KMS-11 (cell line): ENCODE results near the gene SLC5A2.

ENCODE experiments used
- H2AFZ ChIP-seq: fragments of 200-600 bp; sonication (generic); 2 replicates; pipeline ENCODE4 v1.6.1; 2016; ENCODE audit warnings: antibody characterized with exemption, mixed run types, low read depth
- H3K27ac ChIP-seq: fragments of 200-600 bp; sonication (generic); 2 replicates; pipeline ENCODE4 v1.6.1; 2016; ENCODE audit warnings: mild to moderate bottlenecking, mixed run types
- H3K27me3 ChIP-seq: fragments of 200-600 bp; sonication (generic); 2 replicates; pipeline ENCODE4 v1.6.1; 2017; ENCODE audit warnings: mild to moderate bottlenecking, low read depth, mixed run types, moderate library complexity; ENCODE audit not compliant: insufficient read depth
- H3K36me3 ChIP-seq: fragments of 200-600 bp; sonication (generic); 2 replicates; pipeline ENCODE4 v1.6.1; 2017; ENCODE audit warnings: mild to moderate bottlenecking, mixed run types; ENCODE audit not compliant: insufficient read depth
- H3K4me1 ChIP-seq: fragments of 200-600 bp; sonication (generic); 2 replicates; pipeline ENCODE4 v1.6.1; 2016; ENCODE audit warnings: mild to moderate bottlenecking, low read depth, mixed run types; ENCODE audit not compliant: poor library complexity, severe bottlenecking
- H3K4me2 ChIP-seq: fragments of 200-600 bp; sonication (generic); 2 replicates; pipeline ENCODE4 v1.7.0; 2016; ENCODE audit warnings: mild to moderate bottlenecking, mixed run types
- H3K4me3 ChIP-seq: fragments of 200-600 bp; sonication (generic); IDR thresholded peaks from 2 replicates; pipeline ENCODE4 v1.6.1; 2017; ENCODE audit warnings: low read depth, low read length, mixed read lengths; ENCODE audit not compliant: insufficient read depth
- H3K79me2 ChIP-seq: fragments of 200-600 bp; sonication (generic); 2 replicates; pipeline ENCODE4 v1.6.1; 2016; ENCODE audit warnings: low read depth, mixed run types; ENCODE audit not compliant: insufficient read depth
- H3K9ac ChIP-seq: fragments of 200-600 bp; sonication (generic); 2 replicates; pipeline ENCODE4 v1.6.1; 2016; ENCODE audit warnings: mild to moderate bottlenecking, mixed run types
- H4K20me1 ChIP-seq: fragments of 200-600 bp; sonication (generic); 2 replicates; pipeline ENCODE4 v1.6.1; 2016; ENCODE audit warnings: mild to moderate bottlenecking, mixed run types; ENCODE audit not compliant: insufficient read depth
- TF ChIP-seq, protein P1 (sequence below): fragments of 200-600 bp; sonication (generic); conservative IDR thresholded peaks from 2 replicates; pipeline ENCODE4 v1.6.1; 2017; ENCODE audit warnings: low read depth, mild to moderate bottlenecking, antibody characterized with exemption, low read length, moderate library complexity, mixed read lengths

SLC5A2 gene

GRCh38 chr16:31460582-31461002 is 22.3 kb upstream of the SLC5A2 start:
- Histone ChIP-seq H3K79me2 (peaks cover 39% of the 10 kb centered on the region), H3K36me3 (no peaks in the 10 kb centered on the region), H3K27me3 (no peaks in the 10 kb centered on the region), H3K4me3 (no peak overlapping the region), H3K9ac (no peak overlapping the region), H3K27ac (no peak overlapping the region), H3K4me1 (peaks cover 24% of the 10 kb centered on the region), H4K20me1 (no peaks in the 10 kb centered on the region), H2AFZ (0 out of 2 replicates have a peak overlapping the region, but pooled peaks have one; percentile 29), H3K4me2 (peak overlapping the region; percentile 85)
- TF ChIP-seq, protein P1, sequence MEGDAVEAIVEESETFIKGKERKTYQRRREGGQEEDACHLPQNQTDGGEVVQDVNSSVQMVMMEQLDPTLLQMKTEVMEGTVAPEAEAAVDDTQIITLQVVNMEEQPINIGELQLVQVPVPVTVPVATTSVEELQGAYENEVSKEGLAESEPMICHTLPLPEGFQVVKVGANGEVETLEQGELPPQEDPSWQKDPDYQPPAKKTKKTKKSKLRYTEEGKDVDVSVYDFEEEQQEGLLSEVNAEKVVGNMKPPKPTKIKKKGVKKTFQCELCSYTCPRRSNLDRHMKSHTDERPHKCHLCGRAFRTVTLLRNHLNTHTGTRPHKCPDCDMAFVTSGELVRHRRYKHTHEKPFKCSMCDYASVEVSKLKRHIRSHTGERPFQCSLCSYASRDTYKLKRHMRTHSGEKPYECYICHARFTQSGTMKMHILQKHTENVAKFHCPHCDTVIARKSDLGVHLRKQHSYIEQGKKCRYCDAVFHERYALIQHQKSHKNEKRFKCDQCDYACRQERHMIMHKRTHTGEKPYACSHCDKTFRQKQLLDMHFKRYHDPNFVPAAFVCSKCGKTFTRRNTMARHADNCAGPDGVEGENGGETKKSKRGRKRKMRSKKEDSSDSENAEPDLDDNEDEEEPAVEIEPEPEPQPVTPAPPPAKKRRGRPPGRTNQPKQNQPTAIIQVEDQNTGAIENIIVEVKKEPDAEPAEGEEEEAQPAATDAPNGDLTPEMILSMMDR: peak; percentile 62

DNA sequence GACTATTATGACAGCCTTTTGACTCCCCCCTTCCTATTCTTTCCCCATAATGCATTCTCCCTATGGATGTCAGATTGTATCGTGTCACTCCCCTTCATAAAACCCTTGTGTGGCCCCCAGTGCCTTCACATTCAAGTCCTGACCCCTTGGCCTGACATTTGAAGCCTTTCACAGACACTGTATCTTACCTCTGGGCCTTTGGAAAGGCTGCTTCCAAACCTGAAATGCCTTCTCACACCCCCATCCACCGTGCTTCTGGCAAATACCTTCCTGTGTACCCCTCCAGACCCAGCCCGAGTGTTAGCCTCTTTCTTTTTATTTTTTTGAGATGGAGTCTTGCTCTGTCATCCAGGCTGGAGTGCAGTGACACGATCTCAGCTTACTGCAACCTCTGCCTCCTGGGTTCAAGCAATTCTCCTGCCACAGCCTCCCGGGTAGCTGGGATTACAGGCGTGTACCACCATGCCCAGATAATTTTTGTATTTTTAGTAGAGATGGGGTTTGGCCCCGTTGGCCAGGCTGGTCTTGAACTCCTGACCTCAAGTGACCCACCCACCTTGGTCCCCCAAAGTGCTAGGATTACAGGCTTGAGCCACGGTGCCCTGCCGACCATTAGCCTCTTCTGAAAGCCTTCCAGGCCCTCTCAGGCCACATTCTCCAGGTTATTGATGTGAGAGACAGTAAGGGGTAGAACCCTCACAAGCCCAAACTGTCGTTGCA is 21.6 kb upstream of the SLC5A2 start:
- TF ChIP-seq, protein P1: no peak
- no peak overlapping the region for H3K4me2 ChIP-seq
- no peaks in the 10 kb centered on the region for H3K27me3 ChIP-seq
- peaks cover 33% of the 10 kb centered on the region for H3K79me2 ChIP-seq
- no peak overlapping the region for H2AFZ ChIP-seq
- peaks cover 24% of the 10 kb centered on the region for H3K4me1 ChIP-seq
- H4K20me1 ChIP-seq: no peaks in the 10 kb centered on the region
- no peaks in the 10 kb centered on the region for H3K36me3 ChIP-seq
- H3K27ac ChIP-seq: no peak overlapping the region
- no peak overlapping the region for H3K4me3 ChIP-seq
- H3K9ac ChIP-seq: no peak overlapping the region

DNA sequence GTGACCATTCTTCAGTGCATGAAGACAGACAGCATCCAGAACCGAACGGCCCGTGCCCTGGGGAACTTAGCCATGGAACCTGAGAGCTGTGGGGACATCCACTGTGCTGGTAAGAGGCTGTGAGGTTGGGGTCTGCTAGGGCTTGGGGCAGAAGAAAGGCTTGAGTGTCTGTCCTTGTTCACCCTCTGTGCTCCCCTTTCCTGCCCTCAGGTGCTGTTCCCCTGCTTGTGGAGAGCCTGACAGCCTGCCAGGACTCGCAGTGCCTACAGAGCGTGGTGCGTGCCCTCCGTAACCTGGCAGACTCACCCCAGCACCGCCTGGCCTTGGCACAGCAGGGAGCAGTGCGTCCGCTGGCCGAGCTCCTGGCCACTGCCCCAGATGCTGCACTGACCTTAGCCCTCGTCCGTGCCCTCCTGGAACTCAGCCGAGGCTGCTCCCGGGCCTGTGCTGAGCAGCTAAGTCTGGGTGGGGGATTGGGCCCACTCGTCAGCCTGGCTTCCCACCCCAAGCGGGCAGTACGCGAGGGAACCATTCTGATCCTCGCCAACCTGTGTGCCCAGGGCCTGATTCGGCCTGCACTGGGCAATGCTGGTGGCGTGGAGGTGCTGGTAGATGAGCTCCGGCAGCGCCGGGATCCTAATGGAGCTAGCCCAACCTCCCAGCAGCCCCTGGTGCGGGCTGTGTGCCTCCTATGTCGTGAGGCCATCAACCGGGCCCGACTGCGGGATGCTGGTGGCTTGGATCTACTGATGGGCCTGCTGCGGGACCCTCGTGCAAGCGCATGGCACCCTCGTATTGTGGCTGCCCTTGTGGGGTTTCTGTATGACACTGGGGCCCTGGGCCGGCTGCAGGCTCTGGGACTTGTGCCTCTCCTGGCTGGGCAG is 20.8 kb upstream of the SLC5A2 start:
- Histone ChIP-seq H3K27ac (no peak overlapping the region), H3K36me3 (no peaks in the 10 kb centered on the region), H2AFZ (no peak overlapping the region), H3K4me3 (no peak overlapping the region), H3K4me1 (peaks cover 16% of the 10 kb centered on the region), H3K4me2 (no peak overlapping the region), H4K20me1 (no peaks in the 10 kb centered on the region), H3K79me2 (peaks cover 25% of the 10 kb centered on the region), H3K27me3 (no peaks in the 10 kb centered on the region), H3K9ac (no peak overlapping the region)
- TF ChIP-seq, protein P1: no peak

DNA sequence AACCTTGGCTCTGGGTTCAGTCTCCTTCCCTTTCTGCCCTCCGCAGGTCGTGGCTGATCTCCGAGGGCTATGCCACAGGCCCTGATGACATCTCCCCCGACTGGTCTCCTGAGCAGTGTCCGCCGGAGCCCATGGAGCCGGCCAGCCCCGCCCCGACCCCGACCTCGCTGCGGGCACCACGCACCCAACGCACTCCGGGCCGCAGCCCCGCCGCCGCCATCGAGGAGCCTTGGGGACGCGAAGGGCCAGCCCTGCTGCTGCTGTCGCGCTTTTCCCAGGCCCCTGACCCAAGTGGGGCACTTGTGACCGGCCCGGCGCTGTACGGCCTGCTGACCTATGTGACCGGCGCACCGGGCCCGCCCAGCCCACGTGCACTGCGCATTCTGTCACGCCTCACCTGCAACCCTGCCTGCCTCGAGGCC is 18.6 kb upstream of the SLC5A2 start:
- TF ChIP-seq, protein P1: no peak
- no peak overlapping the region for H2AFZ ChIP-seq
- no peak overlapping the region for H3K9ac ChIP-seq
- H4K20me1 ChIP-seq: no peaks in the 10 kb centered on the region
- no peak overlapping the region for H3K4me3 ChIP-seq
- peaks cover 11% of the 10 kb centered on the region for H3K4me1 ChIP-seq
- H3K79me2 ChIP-seq: peaks cover 10% of the 10 kb centered on the region; the same call in 1 of the 2 replicates
- no peaks in the 10 kb centered on the region for H3K36me3 ChIP-seq
- no peak overlapping the region for H3K4me2 ChIP-seq
- no peaks in the 10 kb centered on the region for H3K27me3 ChIP-seq
- no peak overlapping the region for H3K27ac ChIP-seq
